Choroid plexus epithelial cell (primary cell): ENCODE results near the gene IL17B.

Source experiments
- DNase-seq: peaks from one replicate; pipeline ENCODE4 v3.0.0-alpha.2; 2010; ENCODE audit warnings: low read depth
- H3K4me3 ChIP-seq: 2 replicates; pipeline ENCODE4 v1.5.1; 2011; ENCODE audit warnings: low read depth, mild to moderate bottlenecking, control low read depth, low read length, moderate library complexity
- TF ChIP-seq, protein P1 (sequence below): conservative IDR thresholded peaks from 2 replicates; pipeline ENCODE4 v1.5.1; 2011; ENCODE audit warnings: low read depth, mild to moderate bottlenecking, control low read depth, inconsistent platforms, low read length, moderate library complexity

IL17B gene

GRCh38 chr5:149355688-149356087, 23.4 kb downstream of the IL17B start:
- no peak for DNase-seq
- TF ChIP-seq, protein P1, sequence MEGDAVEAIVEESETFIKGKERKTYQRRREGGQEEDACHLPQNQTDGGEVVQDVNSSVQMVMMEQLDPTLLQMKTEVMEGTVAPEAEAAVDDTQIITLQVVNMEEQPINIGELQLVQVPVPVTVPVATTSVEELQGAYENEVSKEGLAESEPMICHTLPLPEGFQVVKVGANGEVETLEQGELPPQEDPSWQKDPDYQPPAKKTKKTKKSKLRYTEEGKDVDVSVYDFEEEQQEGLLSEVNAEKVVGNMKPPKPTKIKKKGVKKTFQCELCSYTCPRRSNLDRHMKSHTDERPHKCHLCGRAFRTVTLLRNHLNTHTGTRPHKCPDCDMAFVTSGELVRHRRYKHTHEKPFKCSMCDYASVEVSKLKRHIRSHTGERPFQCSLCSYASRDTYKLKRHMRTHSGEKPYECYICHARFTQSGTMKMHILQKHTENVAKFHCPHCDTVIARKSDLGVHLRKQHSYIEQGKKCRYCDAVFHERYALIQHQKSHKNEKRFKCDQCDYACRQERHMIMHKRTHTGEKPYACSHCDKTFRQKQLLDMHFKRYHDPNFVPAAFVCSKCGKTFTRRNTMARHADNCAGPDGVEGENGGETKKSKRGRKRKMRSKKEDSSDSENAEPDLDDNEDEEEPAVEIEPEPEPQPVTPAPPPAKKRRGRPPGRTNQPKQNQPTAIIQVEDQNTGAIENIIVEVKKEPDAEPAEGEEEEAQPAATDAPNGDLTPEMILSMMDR, result no peak
- H3K4me3 ChIP-seq, result no peak overlapping the region

GRCh38 chr5:149353911-149354310, 25.2 kb downstream of the IL17B start:
- TF ChIP-seq, protein P1, result no peak
- no peak for DNase-seq
- no peak overlapping the region for H3K4me3 ChIP-seq

GRCh38 chr5:149352169-149352568, 26.9 kb downstream of the IL17B start:
- DNase-seq, result no peak
- no peak overlapping the region for H3K4me3 ChIP-seq
- TF ChIP-seq, protein P1, result no peak

GRCh38 chr5:149349382-149349781, 29.7 kb downstream of the IL17B start:
- H3K4me3 ChIP-seq, result no peak overlapping the region
- TF ChIP-seq, protein P1, result no peak
- no peak for DNase-seq

DNA sequence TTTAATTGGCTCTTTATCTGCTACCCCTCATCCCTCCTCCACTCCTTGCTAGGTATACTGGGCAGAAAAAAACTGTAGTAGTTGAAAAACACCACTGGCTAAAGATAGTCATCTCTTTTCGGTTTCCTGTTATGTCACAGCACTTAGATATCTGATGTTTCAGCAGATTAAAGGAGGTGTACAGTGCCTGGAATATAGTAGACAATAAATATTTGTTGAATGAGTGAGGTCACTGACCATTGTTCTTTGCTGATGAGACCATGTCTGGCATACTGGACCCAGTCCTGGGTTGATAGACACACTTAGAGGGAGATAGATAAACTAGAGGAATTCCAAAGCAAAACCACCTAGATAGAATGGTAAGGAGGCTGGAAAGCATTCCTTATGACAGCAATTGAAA, 30.6 kb downstream of the IL17B start:
- TF ChIP-seq, protein P1, result no peak
- DNase-seq, result no peak
- H3K4me3 ChIP-seq, result no peak overlapping the region

DNA sequence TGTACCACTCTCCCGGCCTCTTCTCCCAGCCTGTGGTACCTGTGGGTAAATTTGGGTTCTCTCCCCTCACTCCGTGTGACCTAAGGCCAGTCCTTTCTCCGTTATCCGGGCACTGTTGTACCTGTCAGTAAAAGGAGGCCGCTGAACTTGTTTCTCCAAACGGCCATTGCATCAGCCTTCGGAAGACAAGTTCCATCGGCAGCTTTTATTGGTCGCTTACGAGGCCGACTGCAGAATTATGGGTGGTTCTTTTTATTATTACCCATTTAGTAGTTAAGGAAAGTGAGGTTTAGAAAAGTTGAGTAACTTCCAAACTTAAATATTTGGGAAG, 33.2 kb downstream of the IL17B start:
- peak; percentile 62 for DNase-seq
- TF ChIP-seq, protein P1, result no peak
- peak overlapping the region; percentile 98 for H3K4me3 ChIP-seq

DNA sequence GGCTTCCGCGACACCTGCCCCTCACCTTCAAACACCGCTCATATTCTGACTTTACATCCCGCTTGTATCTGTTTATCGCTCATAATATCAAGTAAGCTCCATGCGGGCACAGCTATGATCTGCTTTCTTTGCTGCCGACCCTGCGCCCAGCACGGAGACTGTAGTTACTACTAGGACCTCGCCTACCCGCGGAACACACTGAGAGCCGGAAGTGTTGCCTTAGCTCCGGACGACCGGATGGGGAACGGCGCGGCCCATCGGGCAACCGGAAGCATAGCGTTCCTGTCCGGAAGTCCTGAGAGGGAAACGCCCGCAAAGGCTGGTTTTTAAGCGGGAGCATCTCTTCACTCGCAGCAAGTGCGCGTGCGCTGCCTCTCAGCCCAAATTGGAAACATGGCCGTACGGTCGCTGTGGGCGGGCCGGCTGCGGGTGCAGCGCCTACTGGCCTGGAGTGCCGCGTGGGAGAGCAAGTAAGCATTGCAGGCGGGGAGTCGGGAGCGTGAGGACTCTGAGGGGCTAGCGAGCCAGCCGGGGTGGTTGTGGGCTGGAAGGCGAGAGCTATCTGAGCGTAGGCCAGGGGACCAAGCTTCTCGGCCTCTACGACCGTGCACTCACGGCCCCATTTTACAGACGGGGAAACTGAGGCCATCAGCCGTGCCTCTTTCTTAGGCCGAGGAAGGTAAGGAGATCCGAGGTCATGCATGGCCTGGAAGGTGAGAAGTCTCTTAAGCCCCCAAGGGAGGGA, 33.8 kb downstream of the IL17B start, which contains the start of gene GRPEL2:
Gene GRPEL2, plus strand, starts transcription at position 353 of the 745 bp plus-strand sequence. Its CDS starts 41 bp downstream, at position 394.
- peak within 1 kb of the TSS; percentile 98 for H3K4me3 ChIP-seq
- peak; percentile 98 for DNase-seq
- TF ChIP-seq, protein P1, result no peak
